NB4 (cell line): Measurements from ENCODE around the gene MYLIP.

Experiments
- POLR2A ChIP-seq: IDR thresholded peaks from 2 replicates; pipeline ENCODE4 v1.6.1; 2011; ENCODE audit warnings: mild to moderate bottlenecking; ENCODE audit not compliant: insufficient read length; ENCODE audit errors: extremely low read depth
- TF ChIP-seq, protein P1 (sequence below): IDR thresholded peaks from 2 replicates; pipeline ENCODE4 v1.6.1; 2011; ENCODE audit warnings: low read depth, low read length
- TF ChIP-seq, protein P2 (sequence below): IDR thresholded peaks from one replicate; pipeline ENCODE4 v1.5.1; 2012; ENCODE audit warnings: low read depth, low read length

DNA sequence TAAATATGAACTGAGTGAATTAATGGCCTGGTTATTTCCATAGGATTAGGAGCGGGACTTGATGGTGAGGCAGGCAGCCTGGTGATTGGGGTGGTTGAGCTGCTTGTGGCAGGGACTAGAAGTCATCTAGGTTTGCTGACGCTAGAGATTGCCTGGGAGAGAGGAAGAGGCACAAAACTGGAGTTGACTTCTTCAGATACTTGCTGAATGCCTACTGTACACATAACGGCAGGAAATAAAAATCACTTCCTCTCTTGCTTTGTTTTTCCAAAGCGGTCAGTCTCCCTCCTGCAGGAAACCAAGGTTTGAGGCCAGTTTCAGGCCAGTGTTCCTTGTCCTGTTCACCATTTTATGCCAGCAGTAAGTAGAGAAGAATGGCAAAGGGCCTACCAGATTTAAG is 36.7 kb upstream of the MYLIP start:
- no peak for TF ChIP-seq POLR2A
- TF ChIP-seq, protein P1, sequence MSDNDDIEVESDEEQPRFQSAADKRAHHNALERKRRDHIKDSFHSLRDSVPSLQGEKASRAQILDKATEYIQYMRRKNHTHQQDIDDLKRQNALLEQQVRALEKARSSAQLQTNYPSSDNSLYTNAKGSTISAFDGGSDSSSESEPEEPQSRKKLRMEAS, result no peak
- TF ChIP-seq, protein P2, sequence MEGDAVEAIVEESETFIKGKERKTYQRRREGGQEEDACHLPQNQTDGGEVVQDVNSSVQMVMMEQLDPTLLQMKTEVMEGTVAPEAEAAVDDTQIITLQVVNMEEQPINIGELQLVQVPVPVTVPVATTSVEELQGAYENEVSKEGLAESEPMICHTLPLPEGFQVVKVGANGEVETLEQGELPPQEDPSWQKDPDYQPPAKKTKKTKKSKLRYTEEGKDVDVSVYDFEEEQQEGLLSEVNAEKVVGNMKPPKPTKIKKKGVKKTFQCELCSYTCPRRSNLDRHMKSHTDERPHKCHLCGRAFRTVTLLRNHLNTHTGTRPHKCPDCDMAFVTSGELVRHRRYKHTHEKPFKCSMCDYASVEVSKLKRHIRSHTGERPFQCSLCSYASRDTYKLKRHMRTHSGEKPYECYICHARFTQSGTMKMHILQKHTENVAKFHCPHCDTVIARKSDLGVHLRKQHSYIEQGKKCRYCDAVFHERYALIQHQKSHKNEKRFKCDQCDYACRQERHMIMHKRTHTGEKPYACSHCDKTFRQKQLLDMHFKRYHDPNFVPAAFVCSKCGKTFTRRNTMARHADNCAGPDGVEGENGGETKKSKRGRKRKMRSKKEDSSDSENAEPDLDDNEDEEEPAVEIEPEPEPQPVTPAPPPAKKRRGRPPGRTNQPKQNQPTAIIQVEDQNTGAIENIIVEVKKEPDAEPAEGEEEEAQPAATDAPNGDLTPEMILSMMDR, result no peak
